Astrocyte (in vitro differentiated cells and primary cell): ENCODE measurements around the gene TLX1. TPM values are rescaled to one million over a fixed set of nuclear protein-coding genes. Genes with fewer than 3 reads are reported as not detected.

Experiments used
- DNase-seq: peaks from one replicate; pipeline ENCODE4 v3.0.0-alpha.2; 2010; ENCODE audit warnings: low read depth
- FAIRE-seq: peaks from 2 replicates; lab custom pipeline; 2011; peaks lifted over from hg19 to GRCh38; lab: Jason Lieb, UNC
- H2AFZ ChIP-seq: 2 replicates; pipeline ENCODE4 v1.6.0; 2012; ENCODE audit warnings: low read depth, low read length, inconsistent platforms
- H3K27ac ChIP-seq: 2 replicates; pipeline ENCODE4 v1.5.1; 2011; ENCODE audit warnings: low read depth, low read length, inconsistent platforms
- H3K27me3 ChIP-seq: 2 replicates; pipeline ENCODE4 v1.6.0; 2011; ENCODE audit warnings: low read length, inconsistent platforms; ENCODE audit not compliant: insufficient read depth
- H3K36me3 ChIP-seq: 2 replicates; pipeline ENCODE4 v1.5.1; 2011; ENCODE audit warnings: low read length, inconsistent platforms; ENCODE audit not compliant: insufficient read depth
- H3K4me1 ChIP-seq: 2 replicates; pipeline ENCODE4 v1.5.1; 2011; ENCODE audit warnings: low read length, inconsistent platforms; ENCODE audit not compliant: insufficient read depth
- H3K4me2 ChIP-seq: 2 replicates; pipeline ENCODE4 v1.6.0; 2012; ENCODE audit warnings: low read length, inconsistent platforms
- H3K4me3 ChIP-seq: 2 replicates; pipeline ENCODE4 v1.5.1; 2011; ENCODE audit warnings: low read depth, mild to moderate bottlenecking, low read length, inconsistent platforms; ENCODE audit not compliant: insufficient read depth
- H3K79me2 ChIP-seq: 2 replicates; pipeline ENCODE4 v1.6.0; 2012; ENCODE audit warnings: mild to moderate bottlenecking, low read length, inconsistent platforms; ENCODE audit not compliant: insufficient read depth
- H3K9ac ChIP-seq: 2 replicates; pipeline ENCODE4 v1.6.0; 2012; ENCODE audit warnings: mild to moderate bottlenecking, low read length, inconsistent platforms
- H3K9me3 ChIP-seq: 2 replicates; pipeline ENCODE4 v1.5.1; 2012; ENCODE audit warnings: low read depth, mild to moderate bottlenecking, low read length, inconsistent platforms; ENCODE audit not compliant: insufficient read depth
- H4K20me1 ChIP-seq: 2 replicates; pipeline ENCODE4 v1.6.0; 2012; ENCODE audit warnings: low read length, inconsistent platforms; ENCODE audit not compliant: insufficient read depth
- H3K27ac Mint-ChIP-seq: one replicate; pipeline ENCODE4 v1.8.0; 2021; ENCODE audit warnings: mild to moderate bottlenecking, mixed read lengths; ENCODE audit not compliant: unreplicated experiment
- H3K27me3 Mint-ChIP-seq: one replicate; pipeline ENCODE4 v1.8.0; 2021; ENCODE audit warnings: low read depth, mixed read lengths; ENCODE audit not compliant: unreplicated experiment
- H3K36me3 Mint-ChIP-seq: one replicate; pipeline ENCODE4 v1.8.0; 2021; ENCODE audit warnings: low read depth, mixed read lengths; ENCODE audit not compliant: unreplicated experiment
- H3K4me1 Mint-ChIP-seq: one replicate; pipeline ENCODE4 v1.8.0; 2021; ENCODE audit warnings: low read depth, mixed read lengths; ENCODE audit not compliant: unreplicated experiment
- H3K4me3 Mint-ChIP-seq: one replicate; pipeline ENCODE4 v1.8.0; 2021; ENCODE audit warnings: mild to moderate bottlenecking, moderate library complexity, mixed read lengths; ENCODE audit not compliant: unreplicated experiment
- H3K9me3 Mint-ChIP-seq: one replicate; pipeline ENCODE4 v1.8.0; 2021; ENCODE audit warnings: mild to moderate bottlenecking, mixed read lengths; ENCODE audit not compliant: unreplicated experiment
- CTCF ChIP-seq: IDR thresholded peaks from 2 replicates; pipeline ENCODE4 v1.5.1; 2011; ENCODE audit warnings: low read depth, mild to moderate bottlenecking, inconsistent platforms, low read length, moderate library complexity; ENCODE audit not compliant: insufficient read depth
- EZH2 ChIP-seq: IDR thresholded peaks from 2 replicates; pipeline ENCODE4 v1.6.1; 2012; ENCODE audit warnings: mild to moderate bottlenecking, low read length, inconsistent platforms; ENCODE audit not compliant: insufficient read depth
- total RNA-seq: library from RNA; stranded (reverse); gene quantifications from 2 replicates; pipeline ENCODE4 v1.2.1, GENCODE V29; 2021

The TLX1 gene
- total RNA-seq, 1 donor from 2014 or later, result not detected

GRCh38 chr10:101131962-101132635 lies 999 bp downstream of the TLX1 start:
- Histone ChIP-seq H3K4me3 (no peak overlapping the region), H3K27me3 (peaks cover 94% of the 10 kb centered on the region), H3K4me2 (no peak overlapping the region), H3K4me1 (peaks cover 4% of the 10 kb centered on the region), H3K27ac (no peak overlapping the region), H3K79me2 (no peaks in the 10 kb centered on the region), H2AFZ (no peak overlapping the region), H3K9ac (no peak overlapping the region), H4K20me1 (peaks cover 18% of the 10 kb centered on the region), H3K9me3 (no peaks in the 10 kb centered on the region), H3K36me3 (no peaks in the 10 kb centered on the region)
- H3K4me3 Mint-ChIP-seq, result no peak overlapping the region
- no peak overlapping the region for H3K27ac Mint-ChIP-seq
- peaks cover 5% of the 10 kb centered on the region for H3K36me3 Mint-ChIP-seq
- H3K27me3 Mint-ChIP-seq, result peaks cover 86% of the 10 kb centered on the region
- DNase-seq (no peak), FAIRE-seq (no peak)
- TF ChIP-seq CTCF (no peak), EZH2 (peak; percentile 94)
- peaks cover 7% of the 10 kb centered on the region for H3K9me3 Mint-ChIP-seq
- peaks cover 3% of the 10 kb centered on the region for H3K4me1 Mint-ChIP-seq

- Mint-ChIP-seq H3K9me3 (peaks cover 7% of the 10 kb centered on the region), H3K27ac (no peak overlapping the region), H3K27me3 (peaks cover 88% of the 10 kb centered on the region), H3K4me1 (peaks cover 3% of the 10 kb centered on the region), H3K4me3 (no peak overlapping the region), H3K36me3 (peaks cover 5% of the 10 kb centered on the region)
- H4K20me1 ChIP-seq, result peaks cover 21% of the 10 kb centered on the region
- no peak overlapping the region for H3K4me2 ChIP-seq
- H3K4me3 ChIP-seq, result no peak overlapping the region
- H3K36me3 ChIP-seq, result no peaks in the 10 kb centered on the region
- H2AFZ ChIP-seq, result no peak overlapping the region
- DNase-seq (no peak), FAIRE-seq (no peak)
- peaks cover 94% of the 10 kb centered on the region for H3K27me3 ChIP-seq
- no peak overlapping the region for H3K27ac ChIP-seq
- no peaks in the 10 kb centered on the region for H3K9me3 ChIP-seq
- TF ChIP-seq CTCF, result no peak
- TF ChIP-seq EZH2, result no peak
- H3K79me2 ChIP-seq, result no peaks in the 10 kb centered on the region
- H3K4me1 ChIP-seq, result peaks cover 4% of the 10 kb centered on the region
- no peak overlapping the region for H3K9ac ChIP-seq
Measured at GRCh38 chr10:101132636-101133473, 1.8 kb downstream of the TLX1 start.
